ENCODE results near the gene EML4. TPM values are rescaled to one million over a fixed set of nuclear protein-coding genes. Genes with fewer than 3 reads are reported as not detected.
A peak's percentile ranks its signal among the peaks of the same experiment; 100 is the strongest.

EML4 gene
- total and polyA plus RNA-seq, 2 of the 13 experiments (the other 11 are each of a cell fraction or from before 2014, with no cell fraction given) = 243 to 476 TPM

DNA sequence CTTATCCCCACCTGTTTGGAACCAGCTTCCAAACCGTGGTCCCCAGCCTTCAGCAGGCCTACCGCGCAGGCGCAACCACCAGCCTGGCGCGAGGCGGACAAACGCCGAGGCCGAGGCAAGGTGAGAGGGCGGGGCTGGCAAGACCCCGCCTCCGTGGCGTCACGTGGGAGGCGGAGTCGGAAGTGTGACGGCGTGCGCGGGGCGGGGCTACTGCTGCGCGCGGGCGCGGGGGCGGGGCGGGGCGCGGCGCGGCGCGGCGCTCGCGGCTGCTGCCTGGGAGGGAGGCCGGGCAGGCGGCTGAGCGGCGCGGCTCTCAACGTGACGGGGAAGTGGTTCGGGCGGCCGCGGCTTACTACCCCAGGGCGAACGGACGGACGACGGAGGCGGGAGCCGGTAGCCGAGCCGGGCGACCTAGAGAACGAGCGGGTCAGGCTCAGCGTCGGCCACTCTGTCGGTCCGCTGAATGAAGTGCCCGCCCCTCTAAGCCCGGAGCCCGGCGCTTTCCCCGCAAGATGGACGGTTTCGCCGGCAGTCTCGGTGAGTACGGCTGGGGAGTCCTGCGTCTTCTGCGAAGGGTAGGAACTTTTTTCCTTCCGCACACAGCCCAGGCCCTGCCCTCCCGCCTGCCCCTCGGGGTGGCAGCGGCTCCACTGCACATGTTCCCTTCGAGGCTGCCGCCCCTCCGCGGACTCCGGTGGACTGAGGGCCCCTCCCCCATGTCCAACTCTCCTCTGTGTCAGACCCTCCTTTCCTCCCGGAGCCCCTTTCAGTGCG, at the start of gene EML4 (continued):
- TF ChIP-seq, protein P1, sequence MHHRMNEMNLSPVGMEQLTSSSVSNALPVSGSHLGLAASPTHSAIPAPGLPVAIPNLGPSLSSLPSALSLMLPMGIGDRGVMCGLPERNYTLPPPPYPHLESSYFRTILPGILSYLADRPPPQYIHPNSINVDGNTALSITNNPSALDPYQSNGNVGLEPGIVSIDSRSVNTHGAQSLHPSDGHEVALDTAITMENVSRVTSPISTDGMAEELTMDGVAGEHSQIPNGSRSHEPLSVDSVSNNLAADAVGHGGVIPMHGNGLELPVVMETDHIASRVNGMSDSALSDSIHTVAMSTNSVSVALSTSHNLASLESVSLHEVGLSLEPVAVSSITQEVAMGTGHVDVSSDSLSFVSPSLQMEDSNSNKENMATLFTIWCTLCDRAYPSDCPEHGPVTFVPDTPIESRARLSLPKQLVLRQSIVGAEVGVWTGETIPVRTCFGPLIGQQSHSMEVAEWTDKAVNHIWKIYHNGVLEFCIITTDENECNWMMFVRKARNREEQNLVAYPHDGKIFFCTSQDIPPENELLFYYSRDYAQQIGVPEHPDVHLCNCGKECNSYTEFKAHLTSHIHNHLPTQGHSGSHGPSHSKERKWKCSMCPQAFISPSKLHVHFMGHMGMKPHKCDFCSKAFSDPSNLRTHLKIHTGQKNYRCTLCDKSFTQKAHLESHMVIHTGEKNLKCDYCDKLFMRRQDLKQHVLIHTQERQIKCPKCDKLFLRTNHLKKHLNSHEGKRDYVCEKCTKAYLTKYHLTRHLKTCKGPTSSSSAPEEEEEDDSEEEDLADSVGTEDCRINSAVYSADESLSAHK (CRISPR knock-in tag; IDR thresholded peaks at IDR 0.05; ENCODE audit: borderline replicate concordance) = no peak
- TF ChIP-seq ZNF484 (CRISPR knock-in tag; IDR thresholded peaks at IDR 0.05; ENCODE audit: borderline replicate concordance, low read depth) (no peak), ZNF121 (CRISPR knock-in tag; IDR thresholded peaks at IDR 0.05) (0 out of 2 replicates have a peak, but pooled peaks have one; percentile 43), PRDM15 (CRISPR knock-in tag; IDR thresholded peaks at IDR 0.05) (peak; percentile 58), GLI4 (CRISPR knock-in tag; IDR thresholded peaks at IDR 0.05; ENCODE audit: borderline replicate concordance) (peak; percentile 97; the same call in 1 of the 2 replicates), PHF5A (CRISPR knock-in tag; IDR thresholded peaks at IDR 0.05; ENCODE audit: low read depth, unreplicated experiment) (no peak), MBD4 (IDR thresholded peaks at IDR 0.05; ENCODE audit: borderline replicate concordance, low read length) (no peak), GLMP (CRISPR knock-in tag; IDR thresholded peaks at IDR 0.05; ENCODE audit: borderline replicate concordance) (no peak), RFX1 (IDR thresholded peaks at IDR 0.05) (no peak), ZHX1 (CRISPR knock-in tag; IDR thresholded peaks at IDR 0.05; ENCODE audit: low read depth) (peak; percentile 70; the same call in 1 of the 2 replicates)
- TF ChIP-seq, protein P2, sequence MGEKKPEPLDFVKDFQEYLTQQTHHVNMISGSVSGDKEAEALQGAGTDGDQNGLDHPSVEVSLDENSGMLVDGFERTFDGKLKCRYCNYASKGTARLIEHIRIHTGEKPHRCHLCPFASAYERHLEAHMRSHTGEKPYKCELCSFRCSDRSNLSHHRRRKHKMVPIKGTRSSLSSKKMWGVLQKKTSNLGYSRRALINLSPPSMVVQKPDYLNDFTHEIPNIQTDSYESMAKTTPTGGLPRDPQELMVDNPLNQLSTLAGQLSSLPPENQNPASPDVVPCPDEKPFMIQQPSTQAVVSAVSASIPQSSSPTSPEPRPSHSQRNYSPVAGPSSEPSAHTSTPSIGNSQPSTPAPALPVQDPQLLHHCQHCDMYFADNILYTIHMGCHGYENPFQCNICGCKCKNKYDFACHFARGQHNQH (CRISPR knock-in tag; IDR thresholded peaks at IDR 0.05) = no peak; the same call in 1 of the 2 replicates
- TF ChIP-seq, protein P3, sequence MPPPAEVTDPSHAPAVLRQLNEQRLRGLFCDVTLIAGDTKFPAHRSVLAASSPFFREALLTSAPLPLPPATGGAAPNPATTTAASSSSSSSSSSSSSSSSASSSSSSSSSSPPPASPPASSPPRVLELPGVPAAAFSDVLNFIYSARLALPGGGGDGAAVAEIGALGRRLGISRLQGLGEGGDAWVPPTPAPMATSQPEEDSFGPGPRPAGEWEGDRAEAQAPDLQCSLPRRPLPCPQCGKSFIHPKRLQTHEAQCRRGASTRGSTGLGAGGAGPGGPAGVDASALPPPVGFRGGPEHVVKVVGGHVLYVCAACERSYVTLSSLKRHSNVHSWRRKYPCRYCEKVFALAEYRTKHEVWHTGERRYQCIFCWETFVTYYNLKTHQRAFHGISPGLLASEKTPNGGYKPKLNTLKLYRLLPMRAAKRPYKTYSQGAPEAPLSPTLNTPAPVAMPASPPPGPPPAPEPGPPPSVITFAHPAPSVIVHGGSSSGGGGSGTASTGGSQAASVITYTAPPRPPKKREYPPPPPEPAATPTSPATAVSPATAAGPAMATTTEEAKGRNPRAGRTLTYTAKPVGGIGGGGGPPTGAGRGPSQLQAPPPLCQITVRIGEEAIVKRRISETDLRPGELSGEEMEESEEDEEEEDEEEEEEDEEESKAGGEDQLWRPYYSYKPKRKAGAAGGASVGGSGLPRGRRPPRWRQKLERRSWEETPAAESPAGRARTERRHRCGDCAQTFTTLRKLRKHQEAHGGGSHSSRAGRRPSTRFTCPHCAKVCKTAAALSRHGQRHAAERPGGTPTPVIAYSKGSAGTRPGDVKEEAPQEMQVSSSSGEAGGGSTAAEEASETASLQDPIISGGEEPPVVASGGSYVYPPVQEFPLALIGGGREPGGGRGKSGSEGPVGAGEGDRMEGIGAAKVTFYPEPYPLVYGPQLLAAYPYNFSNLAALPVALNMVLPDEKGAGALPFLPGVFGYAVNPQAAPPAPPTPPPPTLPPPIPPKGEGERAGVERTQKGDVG (CRISPR knock-in tag; IDR thresholded peaks at IDR 0.05; ENCODE audit: borderline replicate concordance) = no peak

Measured in HepG2 (cell line).